G401.6 (cell line): ENCODE data around the gene PRDM2.

Experiments used
- FAIRE-seq: peaks from 2 replicates; lab custom pipeline; 2012; peaks lifted over from hg19 to GRCh38; lab: Jason Lieb, UNC

PRDM2 gene

DNA sequence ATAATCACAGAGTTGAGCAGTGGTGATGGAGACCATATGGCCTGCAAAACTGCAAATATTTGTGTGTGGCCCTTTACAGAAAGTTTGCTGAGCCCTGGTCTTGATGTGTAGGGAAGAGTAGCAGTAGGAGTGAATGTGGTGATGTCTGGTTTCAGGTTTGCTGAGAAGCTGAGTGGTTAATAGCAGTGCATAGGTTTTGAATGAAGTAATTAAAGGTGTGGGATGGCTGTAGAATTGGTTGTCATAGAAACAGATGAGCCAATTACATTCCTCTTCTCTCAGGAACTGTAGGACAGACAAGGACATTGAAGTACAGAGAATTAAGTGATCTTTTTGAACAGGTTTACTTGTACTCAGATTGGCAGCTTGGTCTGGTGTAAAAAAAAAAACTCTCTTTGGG lies 37.4 kb downstream of the PRDM2 start:
- no peak for FAIRE-seq

DNA sequence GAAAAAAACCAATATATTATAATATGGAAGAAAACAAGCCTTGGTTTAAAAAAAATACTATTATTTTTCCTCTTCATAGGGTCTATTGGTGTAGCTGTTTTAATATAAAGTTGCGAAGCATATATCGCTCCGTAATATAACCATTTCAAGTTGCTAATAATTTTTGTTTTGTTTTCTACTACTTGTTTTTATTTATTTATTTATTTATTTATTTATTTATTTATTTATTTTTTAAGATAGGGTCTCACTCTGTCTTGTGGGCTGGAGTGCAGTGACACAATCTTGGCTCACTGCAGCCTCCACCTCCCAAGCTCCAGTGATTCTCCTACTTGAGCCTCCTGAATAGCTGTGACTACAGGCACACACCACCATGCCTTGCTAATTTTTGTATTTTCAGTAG lies 46.4 kb downstream of the PRDM2 start:
- FAIRE-seq, result no peak

DNA sequence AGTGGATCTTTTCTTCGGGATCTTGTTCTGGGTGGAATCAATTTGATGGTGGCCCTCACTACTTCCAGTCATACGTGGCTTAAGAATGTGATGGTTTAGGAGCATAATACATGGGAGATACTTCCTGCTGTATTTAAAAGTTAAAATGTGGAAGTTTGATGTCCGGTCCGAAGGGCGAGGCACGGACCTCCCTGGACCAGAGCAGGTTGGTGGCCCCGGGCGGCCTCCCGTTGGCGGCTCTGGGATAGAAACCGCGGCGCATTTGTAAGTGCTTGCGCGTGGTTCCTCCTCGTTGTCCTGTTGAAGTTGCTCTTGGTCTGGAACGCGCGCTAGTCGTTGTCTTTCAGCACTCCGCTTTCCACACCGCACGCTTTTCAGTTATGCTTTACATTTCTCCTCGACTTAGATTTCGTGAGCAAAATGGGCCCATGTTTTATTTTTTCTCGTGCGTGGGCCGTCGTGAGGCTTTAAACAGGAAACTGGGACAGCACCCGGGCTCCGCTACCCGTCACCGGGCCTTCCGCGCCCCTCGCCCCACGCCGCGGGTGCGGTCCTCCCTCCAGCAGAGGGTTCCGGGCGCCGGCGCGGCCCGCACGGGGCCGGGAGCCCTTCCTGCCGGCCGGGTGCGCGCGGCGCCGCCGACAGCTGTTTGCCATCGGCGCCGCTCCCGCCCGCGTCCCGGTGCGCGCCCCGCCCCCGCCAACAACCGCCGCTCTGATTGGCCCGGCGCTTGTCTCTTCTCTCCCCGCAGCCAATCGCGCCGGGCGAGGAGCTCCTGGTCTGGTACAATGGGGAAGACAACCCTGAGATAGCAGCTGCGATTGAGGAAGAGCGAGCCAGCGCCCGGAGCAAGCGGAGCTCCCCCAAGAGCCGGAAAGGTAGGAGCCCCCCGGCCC lies 48.9 kb downstream of the PRDM2 start:
- FAIRE-seq, result no peak

DNA sequence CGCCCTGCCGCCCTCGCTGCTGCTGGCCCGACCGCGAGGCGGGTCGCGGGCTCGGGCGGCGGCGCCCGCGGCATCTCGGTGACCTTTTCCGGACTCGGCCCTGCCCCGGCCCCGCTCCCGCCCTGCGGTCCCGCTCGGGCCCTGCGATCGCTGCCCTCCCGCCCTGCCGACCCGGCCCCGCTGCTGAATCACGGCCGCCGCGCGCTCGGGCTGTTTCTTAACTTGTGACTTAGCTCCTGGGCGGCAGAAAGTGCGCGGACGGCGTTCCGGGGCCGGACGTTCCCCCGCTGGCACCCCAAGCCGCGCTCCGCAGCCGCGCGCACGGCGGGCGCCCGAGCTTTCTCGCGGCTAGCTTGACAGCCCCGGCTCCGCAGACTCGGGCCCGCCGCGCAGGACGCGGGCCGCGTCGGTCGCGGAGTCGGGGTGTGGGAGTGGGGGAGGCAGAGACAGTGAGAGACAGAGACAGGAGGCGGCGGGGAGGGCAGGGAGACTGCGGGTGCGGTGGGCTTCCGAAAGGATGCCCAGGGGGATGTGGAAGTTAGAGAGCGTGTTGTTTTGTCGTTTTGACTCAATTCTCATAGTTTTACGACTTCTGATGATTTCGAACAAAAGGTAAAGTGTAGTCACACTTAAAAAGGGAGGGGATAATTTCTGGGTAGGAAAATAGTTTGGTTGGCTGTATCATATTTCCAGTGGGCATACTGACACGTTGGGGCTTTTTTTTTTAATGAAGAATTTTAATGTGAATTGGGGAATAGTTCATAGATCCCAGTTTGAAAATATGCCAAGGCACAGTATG lies 49.8 kb downstream of the PRDM2 start:
- FAIRE-seq, result no peak

DNA sequence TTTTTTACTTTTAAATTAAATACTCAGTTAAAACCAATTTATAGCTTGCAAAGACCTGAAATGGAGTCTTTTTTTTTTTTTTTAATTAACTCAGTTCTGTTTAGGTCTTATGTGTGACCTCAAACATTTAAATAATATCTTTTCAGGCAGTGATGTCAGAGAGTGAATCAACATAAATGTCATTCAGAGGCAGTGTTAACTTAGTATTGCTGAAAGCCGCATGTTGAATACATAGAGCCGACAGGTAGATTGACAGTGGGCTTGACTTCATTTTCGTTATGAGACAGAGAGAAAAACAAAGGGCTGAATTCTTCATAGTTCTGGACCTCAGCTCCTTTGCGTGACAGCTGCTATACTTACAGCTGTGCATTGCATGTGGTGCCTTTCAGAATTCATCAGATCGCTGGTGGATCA lies 51.5 kb downstream of the PRDM2 start:
- no peak for FAIRE-seq

DNA sequence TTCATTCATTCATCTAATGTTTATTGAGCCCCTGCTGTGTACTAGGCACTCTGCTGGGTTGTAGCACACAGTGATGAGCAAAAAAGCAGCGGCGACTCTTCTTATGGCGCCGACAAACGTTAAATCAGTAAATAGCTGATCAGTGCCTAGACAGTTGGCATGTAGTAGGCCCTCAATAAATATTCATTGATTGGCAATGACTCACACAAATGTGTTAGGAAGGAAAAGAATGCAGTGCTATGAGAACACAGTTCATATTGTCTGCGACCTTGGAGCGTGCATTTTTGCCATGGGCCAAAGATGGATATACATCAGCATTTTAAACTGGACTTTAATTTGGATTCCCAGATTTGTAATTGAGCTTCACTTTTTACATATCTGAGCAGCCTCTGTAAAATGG lies 52.0 kb downstream of the PRDM2 start:
- no peak for FAIRE-seq

DNA sequence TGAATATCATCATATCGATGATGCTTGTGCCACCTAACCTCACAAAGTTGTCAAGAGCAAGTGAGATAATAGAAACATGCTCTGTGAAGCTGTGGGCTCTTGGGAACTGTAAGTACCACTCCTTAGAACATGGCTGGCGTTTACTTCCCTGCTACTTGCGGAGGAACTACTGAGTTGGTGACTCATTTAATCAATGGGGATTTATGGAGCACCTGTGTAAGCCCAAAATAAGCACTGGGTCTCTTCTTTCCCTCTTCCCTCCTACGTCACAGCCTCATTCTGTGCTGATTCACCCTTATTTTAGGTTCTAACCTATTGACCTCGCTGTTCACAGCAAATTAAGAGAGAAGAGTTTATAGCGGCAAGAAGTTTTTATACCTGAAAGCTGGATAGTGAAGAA lies 52.9 kb downstream of the PRDM2 start:
- FAIRE-seq, result no peak

DNA sequence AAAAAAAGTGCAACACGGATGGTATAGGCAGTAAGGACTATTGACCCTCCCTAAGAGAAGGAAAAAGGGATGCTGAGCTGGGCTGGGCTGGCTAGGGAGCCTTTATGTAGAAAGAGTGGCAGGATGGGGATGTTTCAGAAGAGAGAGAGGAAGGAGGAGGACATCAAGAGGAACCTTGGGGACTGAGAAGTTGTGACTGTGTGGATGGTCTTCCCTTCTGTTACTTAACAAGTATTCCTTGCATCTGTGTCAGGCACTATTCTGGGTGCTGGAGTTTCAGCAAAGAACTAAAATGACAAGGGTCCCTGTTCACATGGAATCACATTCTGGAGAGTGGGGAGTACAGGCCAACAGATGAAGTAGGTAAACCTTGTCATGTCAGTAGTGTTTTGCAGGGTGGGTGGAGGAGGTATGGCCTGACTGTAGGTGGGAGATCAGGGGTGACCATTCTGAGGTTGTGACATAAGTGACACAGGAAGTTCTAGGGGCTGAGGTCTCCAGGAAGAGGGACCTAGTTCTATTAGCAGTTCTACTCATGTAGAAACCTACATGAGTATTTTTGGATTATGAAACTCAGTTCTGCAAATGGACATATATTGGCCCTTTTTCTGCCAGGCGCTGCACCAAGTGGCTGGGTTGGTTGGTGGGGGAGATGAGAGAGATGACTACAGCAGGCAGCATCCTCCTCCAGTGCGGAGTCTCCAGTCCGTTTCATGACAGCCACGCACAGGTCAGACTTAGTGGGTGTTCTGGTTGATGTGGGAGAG lies 53.8 kb downstream of the PRDM2 start:
- no peak for FAIRE-seq

DNA sequence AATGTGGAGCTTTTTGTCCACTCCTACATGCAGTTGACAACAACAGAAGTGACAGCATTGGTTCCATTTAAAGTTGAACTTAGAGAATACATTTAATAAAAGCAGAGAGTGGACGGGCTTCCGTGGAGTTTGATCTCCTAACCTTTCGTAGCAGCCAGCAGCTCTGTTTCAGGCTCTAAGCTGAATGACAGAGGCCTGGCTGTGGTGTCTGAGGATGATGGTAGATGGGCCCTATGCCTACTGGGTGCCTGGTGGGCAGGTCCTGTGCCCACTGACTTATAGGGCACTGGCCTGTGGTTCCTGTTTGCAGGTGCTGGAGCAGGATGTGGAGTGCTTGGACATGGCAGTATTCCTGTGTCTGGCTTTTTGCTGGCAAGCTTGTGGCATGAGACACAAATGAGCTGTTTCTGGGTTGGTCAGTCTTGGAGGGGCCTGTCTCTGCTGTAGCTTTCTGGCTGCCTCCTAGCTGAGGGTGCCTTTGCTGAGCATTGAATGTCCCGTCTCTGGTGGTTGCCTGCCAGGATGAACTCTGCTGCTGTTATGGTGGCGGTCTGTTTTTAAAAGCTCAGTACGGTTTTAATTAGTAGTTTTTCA lies 54.6 kb downstream of the PRDM2 start:
- no peak for FAIRE-seq

DNA sequence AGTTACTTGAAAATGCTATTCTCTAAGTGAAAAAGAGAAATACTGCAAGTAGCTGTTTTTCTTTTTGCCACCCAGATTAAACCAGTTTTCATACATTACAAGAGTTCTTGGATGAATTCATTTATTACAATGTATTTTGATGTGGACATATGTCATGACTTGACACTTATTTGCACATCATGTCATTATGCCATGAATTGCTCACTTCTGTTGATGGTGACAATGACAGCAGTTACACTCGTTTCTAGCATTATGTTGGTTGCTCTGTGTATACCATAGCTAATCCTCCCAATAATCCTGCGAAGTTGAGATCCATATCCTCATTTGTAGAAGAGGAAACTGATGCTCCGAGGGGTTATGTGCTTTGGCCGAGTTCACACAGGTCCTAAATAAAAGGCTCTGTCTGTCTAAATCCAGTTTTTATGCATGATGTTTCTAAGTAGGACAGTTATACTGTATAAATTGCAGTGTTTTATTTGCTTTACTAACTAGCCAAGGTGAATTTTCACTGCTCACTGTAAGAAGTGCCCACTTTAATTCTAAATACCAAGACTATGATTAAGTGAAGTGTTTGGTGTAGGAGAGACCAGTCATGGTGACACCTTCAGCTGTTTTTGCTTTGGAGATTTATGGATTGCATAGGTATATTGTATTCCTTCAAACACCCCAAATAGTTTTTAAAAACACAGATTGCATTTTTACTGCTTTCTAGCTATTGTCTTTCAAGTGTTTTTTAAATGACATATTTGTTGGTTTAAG lies 56.7 kb downstream of the PRDM2 start:
- peak; percentile 28 for FAIRE-seq

DNA sequence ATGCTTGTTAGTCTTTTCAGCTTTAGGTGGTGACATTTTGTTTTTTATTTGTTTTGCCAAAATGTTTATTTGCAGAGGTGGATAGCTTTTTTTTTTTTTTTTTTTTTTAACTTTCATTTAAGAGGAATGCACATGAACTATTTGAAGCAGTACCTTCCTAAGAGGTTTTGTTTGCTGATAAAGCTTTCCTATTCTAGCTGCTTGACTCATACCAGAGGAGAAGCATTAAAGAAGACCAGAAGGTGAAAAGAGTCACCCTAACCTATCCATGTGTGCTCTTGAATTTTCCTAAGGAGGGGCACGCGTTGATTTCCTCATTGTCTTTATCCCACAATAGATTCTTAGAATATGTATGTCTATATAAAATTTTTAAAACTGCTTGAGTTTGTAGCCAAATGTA lies 57.7 kb downstream of the PRDM2 start:
- no peak for FAIRE-seq

DNA sequence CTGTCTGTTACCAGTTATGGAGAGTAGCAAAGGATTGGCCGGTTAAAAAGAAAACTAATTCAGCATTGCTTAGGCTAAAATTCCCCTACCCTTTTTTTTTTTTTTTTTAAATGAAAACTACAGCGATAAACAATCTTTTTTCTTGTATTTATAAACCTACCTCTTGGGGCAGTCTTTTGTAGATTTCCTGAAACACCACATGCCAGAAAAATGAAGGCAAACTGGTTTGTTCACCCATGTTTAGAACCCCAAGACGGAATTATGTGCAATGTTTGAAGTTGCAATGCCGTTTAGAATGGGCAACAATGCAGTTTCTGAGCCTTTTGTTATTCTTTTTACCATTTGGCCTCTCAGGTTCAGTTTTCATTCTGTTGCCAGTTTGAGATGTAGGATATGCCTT lies 59.1 kb downstream of the PRDM2 start:
- no peak for FAIRE-seq

DNA sequence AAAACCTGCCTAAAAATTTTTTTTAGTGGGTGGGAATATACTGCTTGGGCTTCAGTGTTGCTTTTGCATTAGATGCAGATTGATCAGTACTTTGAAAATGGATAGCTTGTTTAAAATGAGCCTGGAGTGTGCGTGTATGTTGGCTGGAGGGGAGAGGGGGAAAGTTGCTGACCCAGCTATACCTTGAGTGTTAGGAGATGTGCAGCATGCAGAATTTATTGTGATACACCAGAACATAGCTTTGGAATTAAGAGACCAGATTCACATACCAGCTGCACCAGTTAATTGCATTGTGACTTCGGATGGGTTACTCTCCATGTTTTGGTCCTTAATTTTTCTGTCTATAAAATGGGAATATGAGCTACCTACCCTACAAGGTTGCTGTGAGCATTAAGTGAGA lies 60.4 kb downstream of the PRDM2 start:
- no peak for FAIRE-seq

DNA sequence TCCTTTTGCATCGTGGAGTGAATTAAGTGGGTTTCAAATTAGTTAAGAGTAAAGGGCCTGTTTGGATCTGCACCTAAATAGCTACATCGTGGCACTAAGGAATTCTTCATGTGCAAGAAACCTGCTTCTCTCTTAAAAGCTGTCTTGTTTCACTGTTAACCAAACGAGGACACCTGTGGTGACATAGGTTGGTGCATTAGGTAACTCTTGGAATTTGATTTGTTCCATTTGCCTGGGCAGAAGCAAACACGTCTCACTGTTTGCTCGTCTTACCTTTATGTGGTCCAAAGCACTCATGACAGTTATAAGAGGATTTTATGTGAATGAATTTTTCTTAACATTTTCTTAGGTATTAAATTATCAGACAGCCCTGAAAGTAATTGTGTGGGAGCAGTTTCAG lies 60.9 kb downstream of the PRDM2 start:
- FAIRE-seq, result no peak

DNA sequence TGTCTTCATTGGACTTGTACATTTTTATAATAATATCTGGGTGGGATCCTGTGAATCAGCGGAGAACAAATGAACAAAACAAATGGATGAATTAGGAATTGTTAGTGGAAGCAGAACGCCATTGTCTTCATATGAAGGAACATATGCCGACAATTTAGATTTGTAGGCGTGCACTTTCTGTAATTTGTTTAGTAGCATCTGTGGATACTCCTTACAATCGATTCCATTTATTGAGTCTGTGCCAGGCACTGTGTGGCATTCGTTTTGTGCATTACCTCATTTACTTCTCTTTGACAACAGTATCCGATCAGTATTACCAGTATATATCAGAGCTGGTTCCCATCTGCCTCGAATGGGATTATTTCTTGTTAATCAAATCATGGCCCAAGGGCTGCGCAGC lies 61.9 kb downstream of the PRDM2 start:
- FAIRE-seq, result no peak

DNA sequence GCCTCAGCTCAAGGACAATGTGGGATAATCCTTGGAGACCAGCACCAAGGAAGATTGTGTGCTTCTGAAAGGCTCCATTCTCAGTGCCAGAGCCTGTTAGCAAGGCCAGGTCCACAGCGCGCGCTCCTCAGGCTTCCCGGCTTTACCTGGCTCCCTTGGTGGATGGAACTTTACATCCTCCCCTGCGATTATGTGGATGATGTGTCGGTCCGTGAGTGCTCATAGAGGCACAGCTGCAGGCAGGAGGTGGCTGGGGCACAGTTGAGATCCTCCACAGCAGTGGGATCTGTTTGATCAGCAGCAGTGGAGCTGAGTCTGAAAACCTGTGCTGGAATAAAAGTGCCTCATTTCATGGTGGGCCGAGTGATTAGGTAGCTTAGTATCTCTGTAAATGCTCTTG lies 62.7 kb downstream of the PRDM2 start:
- FAIRE-seq, result no peak

DNA sequence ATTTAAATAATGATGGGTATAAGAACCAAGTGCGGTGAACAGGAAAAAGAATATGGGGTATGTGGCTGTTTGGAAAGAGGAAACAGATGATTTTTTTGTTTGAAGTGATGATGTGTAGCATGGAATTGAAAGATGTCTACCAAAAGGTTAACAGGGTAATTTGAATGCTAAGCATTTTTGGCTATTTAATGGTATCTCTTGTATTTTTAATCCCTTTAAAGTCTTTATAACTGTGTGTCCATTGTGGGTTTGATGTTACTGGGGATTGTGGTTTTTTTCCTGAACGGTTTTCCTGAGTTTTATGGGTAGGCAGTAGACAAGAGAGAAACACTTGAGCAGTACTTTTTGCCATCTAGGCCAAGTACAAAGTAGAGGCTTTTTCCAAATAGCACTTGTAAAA lies 63.2 kb downstream of the PRDM2 start:
- FAIRE-seq, result no peak

DNA sequence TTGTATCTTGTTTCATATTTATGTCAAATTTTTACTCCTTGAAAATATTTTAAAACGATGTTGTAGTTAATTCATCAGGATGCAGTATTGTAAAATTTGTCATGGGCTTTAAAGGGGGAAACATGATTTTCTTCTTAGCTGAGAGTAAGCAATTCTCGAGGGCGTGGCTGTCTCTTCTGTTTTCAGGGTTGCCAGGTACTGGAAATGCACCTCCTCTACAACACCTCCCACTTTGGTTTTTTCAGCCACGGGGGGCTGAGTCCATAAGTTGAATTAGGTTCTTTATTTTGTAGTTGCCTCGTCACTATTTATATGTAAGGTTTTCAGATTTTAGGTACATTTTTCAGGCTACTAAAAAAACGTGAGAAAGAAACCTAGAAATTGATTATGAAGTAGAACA lies 64.0 kb downstream of the PRDM2 start:
- FAIRE-seq, result no peak

DNA sequence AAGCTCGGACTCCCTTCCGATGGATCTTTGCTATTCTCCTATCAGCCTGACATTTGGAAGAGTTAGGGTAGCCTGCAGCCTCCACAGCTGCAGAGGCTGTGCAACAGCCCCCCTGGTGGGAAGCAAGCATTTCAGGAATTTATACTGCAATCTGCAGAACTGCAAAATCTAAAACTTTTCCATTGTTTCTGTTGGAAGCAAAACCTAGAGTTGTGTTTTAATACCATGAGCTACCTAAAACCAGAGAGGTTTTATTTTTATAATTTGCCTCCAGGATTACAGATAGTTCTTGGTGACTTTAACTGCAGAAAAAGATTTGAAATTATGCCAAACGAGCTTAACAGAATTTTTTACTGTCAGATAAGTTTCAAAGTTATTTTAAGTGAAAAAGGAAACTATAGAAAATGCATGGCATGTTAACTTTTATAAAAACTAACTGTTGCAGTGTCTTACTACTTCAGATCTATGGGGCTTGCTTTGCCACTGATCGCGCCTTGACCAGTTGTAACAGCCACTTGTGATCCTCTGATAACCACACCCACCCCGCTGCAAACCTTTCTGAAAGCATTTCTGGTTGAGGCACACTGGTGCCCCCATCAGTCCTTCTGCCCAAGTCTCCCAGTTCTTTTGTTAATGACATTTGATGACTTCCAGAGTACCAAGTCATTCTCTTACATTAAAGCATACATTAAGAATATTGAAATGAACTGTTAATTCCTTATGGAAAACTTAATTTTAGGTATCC lies 64.8 kb downstream of the PRDM2 start:
- FAIRE-seq, result no peak

DNA sequence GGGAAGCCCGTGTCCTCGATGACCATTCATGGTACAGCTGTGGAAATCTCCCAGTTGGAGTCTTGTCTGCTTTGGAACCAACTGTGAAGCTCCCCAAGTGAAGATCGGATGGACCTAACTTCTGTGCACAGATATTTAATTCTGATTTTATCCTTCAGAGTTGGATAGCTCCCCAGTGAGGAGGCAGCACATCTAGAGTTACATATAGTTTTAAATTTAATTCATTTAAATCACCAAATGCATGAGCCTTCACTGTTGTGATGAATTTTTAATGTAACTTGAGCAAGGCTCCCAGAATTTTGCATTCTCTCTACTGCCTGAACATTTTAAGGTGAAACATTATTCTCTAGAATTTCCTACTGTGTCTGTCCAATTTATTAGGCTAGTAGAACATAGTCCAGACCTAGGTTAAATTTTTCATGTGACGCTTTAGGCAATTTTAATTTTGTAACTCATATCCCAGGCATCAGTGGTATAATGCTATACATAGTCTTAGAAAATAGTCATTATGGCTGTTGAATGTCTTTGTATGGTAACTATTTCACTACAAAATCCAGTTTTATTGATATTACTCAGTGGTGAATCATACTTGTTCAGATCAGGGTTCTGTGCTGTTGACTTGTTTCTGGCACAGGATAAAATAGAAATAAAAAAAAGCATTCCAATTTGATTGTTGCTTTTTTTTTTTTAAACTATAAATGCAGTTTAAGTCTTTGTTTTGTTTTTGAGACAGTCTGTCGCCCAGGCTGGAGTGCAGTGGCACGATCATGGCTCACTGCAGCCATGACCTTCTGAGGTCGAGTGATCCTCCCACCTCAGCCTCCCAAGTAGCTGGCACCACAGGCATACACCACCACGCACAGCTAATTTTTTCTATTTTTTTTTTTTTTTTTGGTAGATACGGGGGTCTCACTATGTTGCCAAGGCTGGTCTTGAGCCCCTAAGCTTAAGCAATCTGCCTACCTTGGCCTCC lies 66.9 kb downstream of the PRDM2 start:
- no peak for FAIRE-seq
